Ovary (tissue), 3 donors: ENCODE measurements around the gene SLC15A3.

Experiments
- POLR2A ChIP-seq: fragments of 450-650 bp; IDR thresholded peaks from one replicate; pipeline ENCODE4 v1.6.1; 2017; ENCODE audit warnings: antibody characterized with exemption, mild to moderate bottlenecking, moderate library complexity
- TF ChIP-seq, protein P1 (sequence below), 3 donors: fragments of 450-650 bp in 2 of 3; fragments of 200-600 bp in 1 of 3; IDR thresholded peaks; one replicate each; pipeline versions ENCODE4 v1.5.1 to v1.8.0; 2016 to 2022; ENCODE audit warnings: antibody characterized with exemption in 3 of 3, mild to moderate bottlenecking in 1 of 3
- donor health status: DM: no; HTN: no; CAD: no.

DNA sequence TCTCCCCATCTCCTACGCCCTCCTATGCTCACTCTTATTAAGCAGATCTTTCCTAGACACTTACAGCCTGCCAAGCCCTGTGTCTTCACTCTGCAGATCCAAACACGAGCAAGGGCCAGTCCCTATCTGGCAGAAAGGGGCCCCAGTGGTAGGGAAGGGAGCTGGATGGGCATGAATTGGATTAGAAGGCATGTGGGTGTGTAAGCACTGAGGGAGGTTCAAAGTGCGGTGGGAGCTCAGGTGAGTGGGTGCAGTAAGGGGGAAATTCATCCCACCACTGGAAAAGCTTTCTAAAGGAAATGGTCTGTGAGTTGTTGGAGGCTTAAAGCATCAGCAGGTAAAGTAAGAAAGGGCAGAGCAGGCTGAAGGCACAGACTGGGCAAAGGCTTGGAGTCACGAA is 22.2 kb downstream of the SLC15A3 start:
- no peak for TF ChIP-seq POLR2A
- TF ChIP-seq, protein P1, sequence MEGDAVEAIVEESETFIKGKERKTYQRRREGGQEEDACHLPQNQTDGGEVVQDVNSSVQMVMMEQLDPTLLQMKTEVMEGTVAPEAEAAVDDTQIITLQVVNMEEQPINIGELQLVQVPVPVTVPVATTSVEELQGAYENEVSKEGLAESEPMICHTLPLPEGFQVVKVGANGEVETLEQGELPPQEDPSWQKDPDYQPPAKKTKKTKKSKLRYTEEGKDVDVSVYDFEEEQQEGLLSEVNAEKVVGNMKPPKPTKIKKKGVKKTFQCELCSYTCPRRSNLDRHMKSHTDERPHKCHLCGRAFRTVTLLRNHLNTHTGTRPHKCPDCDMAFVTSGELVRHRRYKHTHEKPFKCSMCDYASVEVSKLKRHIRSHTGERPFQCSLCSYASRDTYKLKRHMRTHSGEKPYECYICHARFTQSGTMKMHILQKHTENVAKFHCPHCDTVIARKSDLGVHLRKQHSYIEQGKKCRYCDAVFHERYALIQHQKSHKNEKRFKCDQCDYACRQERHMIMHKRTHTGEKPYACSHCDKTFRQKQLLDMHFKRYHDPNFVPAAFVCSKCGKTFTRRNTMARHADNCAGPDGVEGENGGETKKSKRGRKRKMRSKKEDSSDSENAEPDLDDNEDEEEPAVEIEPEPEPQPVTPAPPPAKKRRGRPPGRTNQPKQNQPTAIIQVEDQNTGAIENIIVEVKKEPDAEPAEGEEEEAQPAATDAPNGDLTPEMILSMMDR (IDR thresholded peaks at IDR 0.05) = no peak
